Thyroid gland (tissue), 4 donors: ENCODE data around the gene MAP6.

ENCODE experiments used
- POLR2A ChIP-seq, 2 donors: fragments of 450-650 bp; IDR thresholded peaks; one replicate each; pipeline ENCODE4 v1.6.1; 2017; ENCODE audit warnings: antibody characterized with exemption in 2 of 2, mild to moderate bottlenecking in 2 of 2, moderate library complexity in 1 of 2
- TF ChIP-seq, protein P1 (sequence below), 6 experiments: fragments of 200-600 bp in 3 of 6; fragments of 450-650 bp in 3 of 6; sonication (generic) in 3 of 6; IDR thresholded peaks; one replicate each; pipeline ENCODE4 v1.5.1; 2016 to 2019; ENCODE audit warnings: antibody characterized with exemption in 6 of 6, mild to moderate bottlenecking in 2 of 6, inconsistent platforms in 1 of 6, moderate library complexity in 1 of 6

GRCh38 chr11:75561426-75562047 lies 107.3 kb downstream of the MAP6 start:
- TF ChIP-seq, protein P1, sequence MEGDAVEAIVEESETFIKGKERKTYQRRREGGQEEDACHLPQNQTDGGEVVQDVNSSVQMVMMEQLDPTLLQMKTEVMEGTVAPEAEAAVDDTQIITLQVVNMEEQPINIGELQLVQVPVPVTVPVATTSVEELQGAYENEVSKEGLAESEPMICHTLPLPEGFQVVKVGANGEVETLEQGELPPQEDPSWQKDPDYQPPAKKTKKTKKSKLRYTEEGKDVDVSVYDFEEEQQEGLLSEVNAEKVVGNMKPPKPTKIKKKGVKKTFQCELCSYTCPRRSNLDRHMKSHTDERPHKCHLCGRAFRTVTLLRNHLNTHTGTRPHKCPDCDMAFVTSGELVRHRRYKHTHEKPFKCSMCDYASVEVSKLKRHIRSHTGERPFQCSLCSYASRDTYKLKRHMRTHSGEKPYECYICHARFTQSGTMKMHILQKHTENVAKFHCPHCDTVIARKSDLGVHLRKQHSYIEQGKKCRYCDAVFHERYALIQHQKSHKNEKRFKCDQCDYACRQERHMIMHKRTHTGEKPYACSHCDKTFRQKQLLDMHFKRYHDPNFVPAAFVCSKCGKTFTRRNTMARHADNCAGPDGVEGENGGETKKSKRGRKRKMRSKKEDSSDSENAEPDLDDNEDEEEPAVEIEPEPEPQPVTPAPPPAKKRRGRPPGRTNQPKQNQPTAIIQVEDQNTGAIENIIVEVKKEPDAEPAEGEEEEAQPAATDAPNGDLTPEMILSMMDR (IDR thresholded peaks at IDR 0.05), result no peak
- no peak for TF ChIP-seq POLR2A (IDR thresholded peaks at IDR 0.05)
